ENCODE data around the gene OCLN. TPM values are rescaled to one million over a fixed set of nuclear protein-coding genes. Genes with fewer than 3 reads are reported as not detected.

The OCLN gene
- total RNA-seq, 1 donor from 2014 or later: 29.8 TPM

GRCh38 chr5:69516769-69517168, 24.2 kb downstream of the OCLN start:
- TF ChIP-seq, protein P1, sequence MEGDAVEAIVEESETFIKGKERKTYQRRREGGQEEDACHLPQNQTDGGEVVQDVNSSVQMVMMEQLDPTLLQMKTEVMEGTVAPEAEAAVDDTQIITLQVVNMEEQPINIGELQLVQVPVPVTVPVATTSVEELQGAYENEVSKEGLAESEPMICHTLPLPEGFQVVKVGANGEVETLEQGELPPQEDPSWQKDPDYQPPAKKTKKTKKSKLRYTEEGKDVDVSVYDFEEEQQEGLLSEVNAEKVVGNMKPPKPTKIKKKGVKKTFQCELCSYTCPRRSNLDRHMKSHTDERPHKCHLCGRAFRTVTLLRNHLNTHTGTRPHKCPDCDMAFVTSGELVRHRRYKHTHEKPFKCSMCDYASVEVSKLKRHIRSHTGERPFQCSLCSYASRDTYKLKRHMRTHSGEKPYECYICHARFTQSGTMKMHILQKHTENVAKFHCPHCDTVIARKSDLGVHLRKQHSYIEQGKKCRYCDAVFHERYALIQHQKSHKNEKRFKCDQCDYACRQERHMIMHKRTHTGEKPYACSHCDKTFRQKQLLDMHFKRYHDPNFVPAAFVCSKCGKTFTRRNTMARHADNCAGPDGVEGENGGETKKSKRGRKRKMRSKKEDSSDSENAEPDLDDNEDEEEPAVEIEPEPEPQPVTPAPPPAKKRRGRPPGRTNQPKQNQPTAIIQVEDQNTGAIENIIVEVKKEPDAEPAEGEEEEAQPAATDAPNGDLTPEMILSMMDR (conservative IDR thresholded peaks at IDR 0.05; ENCODE audit: low read depth, low read length): no peak
- H3K4me3 ChIP-seq (ENCODE audit: low read depth, low read length): no peak overlapping the region
- DNase-seq (ENCODE audit: low read depth): no peak

DNA sequence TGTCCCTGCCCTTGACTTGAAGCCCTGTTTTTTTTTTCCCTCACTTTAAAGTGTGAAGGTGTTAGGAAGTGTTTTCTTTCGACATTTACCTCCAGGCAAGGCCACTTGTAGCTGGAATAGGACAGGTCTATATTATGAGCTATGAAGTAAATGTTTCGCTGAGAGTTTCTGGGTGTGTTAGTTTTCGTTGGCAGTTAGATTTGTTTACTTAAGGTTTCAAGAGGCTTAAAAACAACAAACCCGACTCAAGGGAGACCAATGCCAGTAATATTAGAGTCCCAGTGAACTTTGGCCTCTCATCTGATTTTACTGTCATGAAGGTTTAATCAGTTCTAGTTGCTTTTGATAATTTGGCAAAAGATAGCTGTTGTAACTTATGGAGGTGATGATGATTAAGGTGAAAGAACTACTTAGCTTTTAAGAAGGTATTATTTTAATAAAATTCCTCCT, 25.2 kb downstream of the OCLN start:
- TF ChIP-seq, protein P1 (conservative IDR thresholded peaks at IDR 0.05; ENCODE audit: low read depth, low read length): no peak
- H3K4me3 ChIP-seq (ENCODE audit: low read depth, low read length): no peak overlapping the region
- DNase-seq (ENCODE audit: low read depth): no peak

DNA sequence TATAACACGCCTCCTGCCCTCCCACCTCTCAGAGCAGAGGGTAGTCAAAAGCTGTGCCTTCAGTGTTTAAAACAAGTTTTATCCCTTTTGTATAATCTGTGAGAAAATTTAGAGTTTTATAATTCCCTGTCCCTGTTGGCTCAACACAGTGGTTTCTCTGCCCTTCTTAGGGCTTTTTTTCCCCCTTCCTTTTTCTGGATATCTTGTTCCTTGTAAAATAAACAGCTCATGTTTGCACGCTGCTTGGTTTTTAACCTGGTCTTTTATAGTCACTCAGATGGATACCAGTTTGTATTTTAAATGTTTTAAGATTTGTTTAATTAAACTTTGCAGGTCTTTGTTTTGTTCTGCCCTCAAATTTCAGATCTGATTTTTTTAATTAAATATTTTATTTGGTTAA, 26.7 kb downstream of the OCLN start:
- H3K4me3 ChIP-seq (ENCODE audit: low read depth, low read length): no peak overlapping the region
- TF ChIP-seq, protein P1 (conservative IDR thresholded peaks at IDR 0.05; ENCODE audit: low read depth, low read length): no peak
- no peak for DNase-seq (ENCODE audit: low read depth)

GRCh38 chr5:69522035-69522434, 29.4 kb downstream of the OCLN start:
- TF ChIP-seq, protein P1 (conservative IDR thresholded peaks at IDR 0.05; ENCODE audit: low read depth, low read length): no peak
- no peak overlapping the region for H3K4me3 ChIP-seq (ENCODE audit: low read depth, low read length)
- no peak for DNase-seq (ENCODE audit: low read depth)

- TF ChIP-seq, protein P1 (conservative IDR thresholded peaks at IDR 0.05; ENCODE audit: low read depth, low read length): no peak
- no peak overlapping the region for H3K4me3 ChIP-seq (ENCODE audit: low read depth, low read length)
- no peak for DNase-seq (ENCODE audit: low read depth)
Measured at GRCh38 chr5:69525490-69525889, 32.9 kb downstream of the OCLN start.

- TF ChIP-seq, protein P1 (conservative IDR thresholded peaks at IDR 0.05; ENCODE audit: low read depth, low read length): no peak
- DNase-seq (ENCODE audit: low read depth): no peak
- no peak overlapping the region for H3K4me3 ChIP-seq (ENCODE audit: low read depth, low read length)
Measured at GRCh38 chr5:69526660-69527059, 34.1 kb downstream of the OCLN start.

DNA sequence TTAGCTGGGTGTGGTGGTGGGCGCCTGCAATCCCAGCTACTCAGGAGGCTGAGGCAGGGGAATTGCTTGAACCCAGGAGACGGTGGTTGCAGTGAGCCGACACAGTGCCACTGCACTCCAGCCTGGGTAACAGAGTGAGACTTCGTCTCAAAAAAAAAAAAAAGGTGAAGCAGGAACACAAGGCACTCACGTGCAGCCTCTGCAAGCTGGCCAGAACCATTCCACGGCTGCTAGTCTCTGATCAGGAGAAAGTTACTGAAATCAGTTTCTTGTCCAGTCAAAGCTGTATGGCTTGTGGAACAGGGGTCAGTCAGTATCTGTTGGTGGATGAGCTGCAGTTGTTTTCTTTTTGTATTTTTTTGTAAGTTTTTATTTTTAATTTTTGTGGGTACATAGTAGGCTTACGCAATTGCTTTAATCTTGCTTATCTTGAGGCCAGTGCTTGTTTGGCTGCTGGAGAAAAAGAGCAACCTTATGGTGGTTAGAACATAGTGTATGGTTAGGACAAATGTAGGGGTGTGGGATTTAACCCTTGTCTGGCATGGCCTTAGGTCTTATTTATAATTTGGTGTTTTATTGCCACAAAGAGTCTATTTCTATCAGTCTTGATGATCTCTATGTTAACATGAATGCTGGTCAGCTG, 34.7 kb downstream of the OCLN start:
- H3K4me3 ChIP-seq (ENCODE audit: low read depth, low read length): no peak overlapping the region
- no peak for DNase-seq (ENCODE audit: low read depth)
- TF ChIP-seq, protein P1 (conservative IDR thresholded peaks at IDR 0.05; ENCODE audit: low read depth, low read length): no peak
